ENCODE data around the gene PRDM11. TPM values are rescaled to one million over a fixed set of nuclear protein-coding genes. Genes with fewer than 3 reads are reported as not detected.

Gene PRDM11
- total RNA-seq, 2 donors from 2014 or later = 4.1 to 8.3 TPM

- Histone ChIP-seq H3K36me3 (no peaks in the 10 kb centered on the region), H3K9ac (ENCODE audit: low read depth in 2 of 2, low read length in 2 of 2) (no peak overlapping the region), H3K27me3 (no peaks in the 10 kb centered on the region), H3K27ac (no peak overlapping the region), H3K9me3 (no peaks in the 10 kb centered on the region), H3K4me1 (no peaks in the 10 kb centered on the region), H3K4me3 (no peak overlapping the region)
- DNase-seq = no peak
- intact Hi-C loops (cut with DNase I) = no loop called here
- TF ChIP-seq, protein P1, sequence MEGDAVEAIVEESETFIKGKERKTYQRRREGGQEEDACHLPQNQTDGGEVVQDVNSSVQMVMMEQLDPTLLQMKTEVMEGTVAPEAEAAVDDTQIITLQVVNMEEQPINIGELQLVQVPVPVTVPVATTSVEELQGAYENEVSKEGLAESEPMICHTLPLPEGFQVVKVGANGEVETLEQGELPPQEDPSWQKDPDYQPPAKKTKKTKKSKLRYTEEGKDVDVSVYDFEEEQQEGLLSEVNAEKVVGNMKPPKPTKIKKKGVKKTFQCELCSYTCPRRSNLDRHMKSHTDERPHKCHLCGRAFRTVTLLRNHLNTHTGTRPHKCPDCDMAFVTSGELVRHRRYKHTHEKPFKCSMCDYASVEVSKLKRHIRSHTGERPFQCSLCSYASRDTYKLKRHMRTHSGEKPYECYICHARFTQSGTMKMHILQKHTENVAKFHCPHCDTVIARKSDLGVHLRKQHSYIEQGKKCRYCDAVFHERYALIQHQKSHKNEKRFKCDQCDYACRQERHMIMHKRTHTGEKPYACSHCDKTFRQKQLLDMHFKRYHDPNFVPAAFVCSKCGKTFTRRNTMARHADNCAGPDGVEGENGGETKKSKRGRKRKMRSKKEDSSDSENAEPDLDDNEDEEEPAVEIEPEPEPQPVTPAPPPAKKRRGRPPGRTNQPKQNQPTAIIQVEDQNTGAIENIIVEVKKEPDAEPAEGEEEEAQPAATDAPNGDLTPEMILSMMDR (IDR thresholded peaks at IDR 0.05) = no peak
These were observed 68.8 kb downstream of the PRDM11 start for GRCh38 chr11:45215098-45215865.

GRCh38 chr11:45216031-45216430 is 69.6 kb downstream of the PRDM11 start:
- Histone ChIP-seq H3K9ac (ENCODE audit: low read depth in 2 of 2, low read length in 2 of 2) (no peak overlapping the region), H3K4me1 (no peaks in the 10 kb centered on the region), H3K27me3 (no peaks in the 10 kb centered on the region), H3K27ac (no peak overlapping the region), H3K4me3 (no peak overlapping the region), H3K9me3 (no peaks in the 10 kb centered on the region), H3K36me3 (no peaks in the 10 kb centered on the region)
- DNase-seq = no peak
- intact Hi-C loops (cut with DNase I) = no loop called here
- TF ChIP-seq, protein P1 (IDR thresholded peaks at IDR 0.05) = no peak

GRCh38 chr11:45216901-45217300 is 70.5 kb downstream of the PRDM11 start:
- H3K36me3 ChIP-seq = no peaks in the 10 kb centered on the region
- no peak overlapping the region for H3K27ac ChIP-seq
- H3K4me1 ChIP-seq = no peaks in the 10 kb centered on the region
- intact Hi-C loops (cut with DNase I) = no loop called here
- no peaks in the 10 kb centered on the region for H3K27me3 ChIP-seq
- H3K9me3 ChIP-seq = no peaks in the 10 kb centered on the region
- TF ChIP-seq, protein P1 (IDR thresholded peaks at IDR 0.05) = no peak
- H3K9ac ChIP-seq (ENCODE audit: low read depth in 2 of 2, low read length in 2 of 2) = no peak overlapping the region
- H3K4me3 ChIP-seq = no peak overlapping the region
- DNase-seq = no peak

GRCh38 chr11:45217991-45218390 is 71.6 kb downstream of the PRDM11 start:
- no peak overlapping the region for H3K4me3 ChIP-seq
- no peaks in the 10 kb centered on the region for H3K27me3 ChIP-seq
- no peaks in the 10 kb centered on the region for H3K9me3 ChIP-seq
- no peaks in the 10 kb centered on the region for H3K36me3 ChIP-seq
- intact Hi-C loops (cut with DNase I) = no loop called here
- no peak for DNase-seq
- TF ChIP-seq, protein P1 (IDR thresholded peaks at IDR 0.05) = no peak
- no peak overlapping the region for H3K27ac ChIP-seq
- H3K9ac ChIP-seq (ENCODE audit: low read depth in 2 of 2, low read length in 2 of 2) = no peak overlapping the region
- no peaks in the 10 kb centered on the region for H3K4me1 ChIP-seq

GRCh38 chr11:45218705-45219104 is 72.3 kb downstream of the PRDM11 start:
- no peak overlapping the region for H3K4me3 ChIP-seq
- no peaks in the 10 kb centered on the region for H3K9me3 ChIP-seq
- no peaks in the 10 kb centered on the region for H3K4me1 ChIP-seq
- H3K9ac ChIP-seq (ENCODE audit: low read depth in 2 of 2, low read length in 2 of 2) = no peak overlapping the region
- no peaks in the 10 kb centered on the region for H3K27me3 ChIP-seq
- no peaks in the 10 kb centered on the region for H3K36me3 ChIP-seq
- TF ChIP-seq, protein P1 (IDR thresholded peaks at IDR 0.05) = no peak
- no peak overlapping the region for H3K27ac ChIP-seq
- intact Hi-C loops (cut with DNase I) = no loop called here
- no peak for DNase-seq
